K562 (cell line): ENCODE results near the gene BRINP2. TPM values are rescaled to one million over a fixed set of nuclear protein-coding genes. Genes with fewer than 3 reads are reported as not detected.

Experiments used
- ATAC-seq: fragments of 200-7000 bp; cut with Tn5 transposase; 3 replicates; pipeline ENCODE4 v1.9.1; 2020; ENCODE audit warnings: moderate library complexity
- BruUV-seq: library from RNA; stranded (reverse); fragments of 400-500 nt; replicated peaks from 2 replicates; lab custom pipeline; 2021; lab: Mats Ljungman, UMichigan
- CTCF ChIA-PET: fragments of 300-600 bp; formaldehyde crosslinking; extraction: SDS; loops from one replicate; lab custom pipeline; 2021; ENCODE audit warnings: low intra/inter-chr PET ratio; lab: Yijun Ruan, JAX
- POLR2A ChIA-PET: fragments of 300-600, 350-650 bp; sonication (Branson Sonifier 250); formaldehyde crosslinking; extraction: SDS; loops from one replicate; lab custom pipeline; 2021; ENCODE audit warnings: antibody characterized with exemption, inconsistent platforms; lab: Yijun Ruan, JAX
- DNase-seq, 4 experiments: peaks; one replicate each; pipeline versions ENCODE4 v3.0.0 to v3.0.0-alpha.2; 2011 to 2018; ENCODE audit warnings: low spot score in 3 of 4, mixed read lengths in 3 of 4; ENCODE audit errors: extremely low read depth in 1 of 4
- FAIRE-seq: peaks from 2 replicates; lab custom pipeline; 2011; peaks lifted over from hg19 to GRCh38; lab: Jason Lieb, UNC
- H2AFZ ChIP-seq: 2 replicates; pipeline ENCODE4 v1.6.0; 2011; ENCODE audit warnings: low read depth, low read length, control low read depth, inconsistent platforms
- H3K27ac ChIP-seq: fragments of 200-600 bp; 3 replicates; pipeline ENCODE4 v1.8.0; 2011; ENCODE audit warnings: low read depth, mild to moderate bottlenecking, control low read depth, inconsistent platforms, low read length, moderate library complexity, mixed read lengths; ENCODE audit errors: extremely low read depth
- H3K27me3 ChIP-seq, 2 experiments: fragments of 300-600 bp in 1 of 2; 2 replicates in 1 of 2; 3 replicates in 1 of 2; pipeline versions ENCODE4 v1.6.0 to v1.8.0; 2011; ENCODE audit warnings: inconsistent platforms in 2 of 2, low read length in 2 of 2, mild to moderate bottlenecking in 1 of 2, mixed read lengths in 1 of 2, moderate library complexity in 1 of 2; ENCODE audit not compliant: control insufficient read depth in 2 of 2, insufficient read depth in 2 of 2
- H3K36me3 ChIP-seq: fragments of 300-600 bp; 3 replicates; pipeline ENCODE4 v1.8.0; 2011; ENCODE audit warnings: mild to moderate bottlenecking, low read length, inconsistent platforms; ENCODE audit not compliant: control insufficient read depth, insufficient read depth
- H3K4me1 ChIP-seq, 2 experiments: fragments of 200-600 bp in 1 of 2; replicated peaks in 1 of 2; 2 replicates in 1 of 2; 3 replicates in 1 of 2; pipeline versions ENCODE4 v1.5.1 to v1.8.0; 2011; ENCODE audit warnings: inconsistent platforms in 2 of 2, low read length in 2 of 2, mild to moderate bottlenecking in 1 of 2, mixed read lengths in 1 of 2, moderate library complexity in 1 of 2; ENCODE audit not compliant: control insufficient read depth in 2 of 2, insufficient read depth in 2 of 2
- H3K4me2 ChIP-seq: 2 replicates; pipeline ENCODE4 v1.6.1; 2011; ENCODE audit warnings: low read length, control low read depth, inconsistent platforms, mixed read lengths; ENCODE audit not compliant: insufficient read depth
- H3K4me3 ChIP-seq: fragments of 200-600 bp; sonication (generic), shearing (Covaris generic); 2 replicates; pipeline ENCODE4 v1.5.1; 2016; ENCODE audit warnings: control low read depth, inconsistent platforms
- H3K79me2 ChIP-seq: fragments of 200-600 bp; 3 replicates; pipeline ENCODE4 v1.8.0; 2011; ENCODE audit warnings: low read length, inconsistent platforms; ENCODE audit not compliant: control insufficient read depth, insufficient read depth
- H3K9ac ChIP-seq, 2 experiments: 2 replicates each; pipeline versions ENCODE4 v1.6.0 to v1.6.1; 2011; ENCODE audit warnings: low read depth in 2 of 2, low read length in 2 of 2, control low read depth in 1 of 2, inconsistent platforms in 1 of 2, mild to moderate bottlenecking in 1 of 2, mixed read lengths in 1 of 2; ENCODE audit not compliant: insufficient read depth in 1 of 2
- H3K9me1 ChIP-seq: one replicate; pipeline ENCODE4 v1.6.0; 2011; ENCODE audit warnings: inconsistent platforms, mild to moderate bottlenecking, low read length, moderate library complexity; ENCODE audit not compliant: control insufficient read depth, insufficient read depth
- H3K9me3 ChIP-seq: replicated peaks from 2 replicates; pipeline ENCODE4 v1.5.1; 2011; ENCODE audit warnings: low read depth, low read length, inconsistent platforms; ENCODE audit not compliant: control insufficient read depth, insufficient read depth
- H4K20me1 ChIP-seq: replicated peaks from 2 replicates; pipeline ENCODE4 v1.6.1; 2011; ENCODE audit warnings: low read length, inconsistent platforms, mixed read lengths; ENCODE audit not compliant: control insufficient read depth, insufficient read depth
- HOXB6 ChIP-seq: fragments of 250-450 bp; sonication (Bioruptor Pico); IDR thresholded peaks from 2 replicates; pipeline ENCODE4 v1.5.1; 2022; ENCODE audit warnings: mild to moderate bottlenecking, borderline replicate concordance
- KAT8 ChIP-seq: fragments of 450-650 bp; IDR thresholded peaks from 2 replicates; pipeline ENCODE4 v1.6.1; 2016; ENCODE audit warnings: low read depth, mild to moderate bottlenecking
- MTF1 ChIP-seq: fragments of 250-450 bp; sonication (Bioruptor Pico); IDR thresholded peaks from 2 replicates; pipeline ENCODE4 v1.9.0; 2021; ENCODE audit warnings: moderate library complexity, mild to moderate bottlenecking, inconsistent platforms, borderline replicate concordance
- NR0B1 ChIP-seq: fragments of 450-650 bp; IDR thresholded peaks from one replicate; pipeline ENCODE4 v1.6.1; 2018; ENCODE audit warnings: mild to moderate bottlenecking, moderate library complexity; ENCODE audit not compliant: partially characterized antibody
- RB1 ChIP-seq: fragments of 450-650 bp; IDR thresholded peaks from 2 replicates; pipeline ENCODE4 v1.6.1; 2017; ENCODE audit warnings: low read depth, mild to moderate bottlenecking
- SOX6 ChIP-seq: fragments of 450-650 bp; IDR thresholded peaks from 2 replicates; pipeline ENCODE4 v1.6.1; 2014; ENCODE audit warnings: mild to moderate bottlenecking
- ZFP1 ChIP-seq: fragments of 450-650 bp; formaldehyde crosslinking; IDR thresholded peaks from 2 replicates; pipeline ENCODE4 v1.4.0; 2020; ENCODE audit warnings: mild to moderate bottlenecking, mixed read lengths
- ZKSCAN1 ChIP-seq: fragments of 150-350 bp; IDR thresholded peaks from 2 replicates; pipeline ENCODE4 v1.6.1; 2016; ENCODE audit warnings: low read depth, low read length
- ZNF146 ChIP-seq: IDR thresholded peaks from one replicate; pipeline ENCODE4 v1.6.1; 2018; ENCODE audit warnings: missing compliant biosample characterization; ENCODE audit not compliant: unreplicated experiment
- ZSCAN32 ChIP-seq: fragments of 450-650 bp; formaldehyde crosslinking; IDR thresholded peaks from 2 replicates; pipeline ENCODE4 v1.4.0; 2020; ENCODE audit warnings: mild to moderate bottlenecking, moderate library complexity
- WGBS: fragments of 100-300 bp; shearing (Covaris generic); methylation state at CpG from one replicate; pipeline ENCODE4 v1.1.6; 2016; ENCODE audit warnings: low coverage, mixed read lengths; ENCODE audit not compliant: insufficient coverage; ENCODE audit errors: missing lambda C conversion rate; 5-methylcytosine and 5-hydroxymethylcytosine counted together
- in situ Hi-C: fragments of 300-500 bp; cut with MboI; formaldehyde crosslinking; loops from 4 replicates; pipeline ENCODE4 v1.15.0; 2018; ENCODE audit warnings: inconsistent platforms, mixed read lengths
- intact Hi-C: fragments of 100-400 bp; cut with micrococcal nuclease; formaldehyde crosslinking; loops from 2 replicates; pipeline ENCODE4 v1.14.2; 2022
- polyA plus RNA-seq, 8 experiments: library from polyadenylated mRNA; depleted of rRNA in 4 of 8; stranded (reverse) in 5 of 8; unstranded in 3 of 8; fragments of >200 nt; fragmentation: Nextera tagmentation in 2 of 8; fragmentation: Illumina TruSeq in 1 of 8; extraction: Ambion mirVana in 2 of 8; extraction: Trizol in 1 of 8; gene quantifications; 2 replicates each; pipeline versions ENCODE4 v1.2.1 to v1.2.3, GENCODE V29; 2011 to 2014; ENCODE audit warnings: inconsistent platforms in 1 of 8, missing spikeins in 1 of 8
- total RNA-seq, 7 experiments: library from RNA; depleted of rRNA in 6 of 7; stranded (reverse); fragments of >200 nt in 6 of 7; fragmentation: Illumina TruSeq in 2 of 7; extraction: Trizol in 2 of 7; gene quantifications; 2 replicates each; pipeline versions ENCODE4 v1.2.1 to v1.2.3, GENCODE V29; 2011 to 2021; ENCODE audit warnings: low replicate concordance in 1 of 7
- TF ChIP-seq, protein P1 (sequence below), 2 experiments: fragments of 200-800 bp in 1 of 2; sonication (Bioruptor generic) in 1 of 2; sonication (generic) in 1 of 2; formaldehyde crosslinking in 1 of 2; IDR thresholded peaks in 1 of 2; conservative IDR thresholded peaks in 1 of 2; 2 replicates each; pipeline versions ENCODE4 v1.5.0 to v1.6.1; 2016 to 2020; ENCODE audit warnings: missing compliant biosample characterization in 1 of 2, missing genetic modification characterization in 1 of 2, missing genetic modification reagents in 1 of 2

BRINP2 gene
- total and polyA plus RNA-seq, 9 of the 15 experiments (the other 6 are each of a cell fraction or from before 2014, with no cell fraction given), result not detected

GRCh38 chr1:177270863-177271262, 100.1 kb downstream of the BRINP2 start:
- no peak overlapping the region for H3K4me2 ChIP-seq

More at GRCh38 chr1:177270863-177271262, 100.1 kb downstream of the BRINP2 start:
- TF ChIP-seq ZFP1 (CRISPR knock-in tag) (no peak), RB1 (no peak), MTF1 (CRISPR knock-in tag) (no peak), HOXB6 (no peak), NR0B1 (no peak), ZSCAN32 (CRISPR knock-in tag) (no peak), ZNF146 (no peak), SOX6 (no peak), KAT8 (no peak), ZKSCAN1 (no peak)
- TF ChIP-seq, protein P1, sequence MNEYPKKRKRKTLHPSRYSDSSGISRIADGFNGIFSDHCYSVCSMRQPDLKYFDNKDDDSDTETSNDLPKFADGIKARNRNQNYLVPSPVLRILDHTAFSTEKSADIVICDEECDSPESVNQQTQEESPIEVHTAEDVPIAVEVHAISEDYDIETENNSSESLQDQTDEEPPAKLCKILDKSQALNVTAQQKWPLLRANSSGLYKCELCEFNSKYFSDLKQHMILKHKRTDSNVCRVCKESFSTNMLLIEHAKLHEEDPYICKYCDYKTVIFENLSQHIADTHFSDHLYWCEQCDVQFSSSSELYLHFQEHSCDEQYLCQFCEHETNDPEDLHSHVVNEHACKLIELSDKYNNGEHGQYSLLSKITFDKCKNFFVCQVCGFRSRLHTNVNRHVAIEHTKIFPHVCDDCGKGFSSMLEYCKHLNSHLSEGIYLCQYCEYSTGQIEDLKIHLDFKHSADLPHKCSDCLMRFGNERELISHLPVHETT (CRISPR knock-in tag; conservative IDR thresholded peaks at IDR 0.05 in 1 of 2, IDR thresholded peaks at IDR 0.05 in 1 of 2), result no peak
- TF ChIP-seq, all 486 proteins: peak for 0
- no peaks in the 10 kb centered on the region for H3K27me3 ChIP-seq
- BruUV-seq, result no TSS peak
- H3K36me3 ChIP-seq, result no peaks in the 10 kb centered on the region
- no peak overlapping the region for H3K4me3 ChIP-seq
- FAIRE-seq (no peak), ATAC-seq (no peak), DNase-seq (no peak)
- ChIA-PET CTCF (no interaction called here), POLR2A (no interaction called here)
- no peaks in the 10 kb centered on the region for H3K4me1 ChIP-seq
- no peak overlapping the region for H3K9ac ChIP-seq
- no peak overlapping the region for H3K27ac ChIP-seq
- intact Hi-C loops, result no loop called here
- H4K20me1 ChIP-seq, result no peaks in the 10 kb centered on the region
- no peaks in the 10 kb centered on the region for H3K9me1 ChIP-seq
- in situ Hi-C loops, result no loop called here
- no peaks in the 10 kb centered on the region for H3K79me2 ChIP-seq
- no peaks in the 10 kb centered on the region for H3K9me3 ChIP-seq
- no peak overlapping the region for H2AFZ ChIP-seq
- WGBS, result 0% methylated on average over 1 of the region's 1 CpG
